Skeletal muscle tissue (tissue), 4 donors: ENCODE results near the gene ATF7IP2. TPM values are rescaled to one million over a fixed set of nuclear protein-coding genes. Genes with fewer than 3 reads are reported as not detected.
"Not testable (repeated sequence)": the region's sequence is repeated elsewhere in the genome, so short reads cannot be mapped to it uniquely, and the experiment has no call there.

Experiments
- H3K27ac ChIP-seq: one replicate; pipeline ENCODE4 v1.7.0; 2013; ENCODE audit warnings: mild to moderate bottlenecking, low read depth, low read length, inconsistent platforms
- H3K27me3 ChIP-seq, 3 donors: one replicate each; pipeline ENCODE4 v1.7.0; 2013; ENCODE audit warnings: low read length in 3 of 3; ENCODE audit not compliant: control insufficient read depth in 3 of 3, insufficient read depth in 3 of 3
- H3K36me3 ChIP-seq, 3 donors: one replicate each; pipeline ENCODE4 v1.7.0; 2013; ENCODE audit warnings: low read length in 3 of 3; ENCODE audit not compliant: control insufficient read depth in 3 of 3, insufficient read depth in 3 of 3
- H3K4me1 ChIP-seq, 3 donors: one replicate each; pipeline ENCODE4 v1.7.0; 2013; ENCODE audit warnings: low read length in 3 of 3, mild to moderate bottlenecking in 3 of 3; ENCODE audit not compliant: control insufficient read depth in 3 of 3, insufficient read depth in 3 of 3
- H3K4me3 ChIP-seq, 3 donors: one replicate each; pipeline ENCODE4 v1.7.0; 2013; ENCODE audit warnings: low read length in 3 of 3
- H3K9ac ChIP-seq, 3 donors: one replicate each; pipeline ENCODE4 v1.7.0; 2013; ENCODE audit warnings: low read length in 3 of 3, mild to moderate bottlenecking in 3 of 3, moderate library complexity in 2 of 3, low read depth in 1 of 3
- H3K9me3 ChIP-seq, 3 donors: one replicate each; pipeline ENCODE4 v1.7.0; 2013; ENCODE audit warnings: low read length in 3 of 3; ENCODE audit not compliant: control insufficient read depth in 3 of 3
- total RNA-seq: library from RNA; depleted of rRNA; stranded (reverse); fragments of >200 nt; gene quantifications from one replicate; pipeline ENCODE4 v1.2.3, GENCODE V29; 2014
- donor health status: Osteomylitis.

The ATF7IP2 gene
- total RNA-seq, 1 donor from 2014 or later: 9.4 TPM

DNA sequence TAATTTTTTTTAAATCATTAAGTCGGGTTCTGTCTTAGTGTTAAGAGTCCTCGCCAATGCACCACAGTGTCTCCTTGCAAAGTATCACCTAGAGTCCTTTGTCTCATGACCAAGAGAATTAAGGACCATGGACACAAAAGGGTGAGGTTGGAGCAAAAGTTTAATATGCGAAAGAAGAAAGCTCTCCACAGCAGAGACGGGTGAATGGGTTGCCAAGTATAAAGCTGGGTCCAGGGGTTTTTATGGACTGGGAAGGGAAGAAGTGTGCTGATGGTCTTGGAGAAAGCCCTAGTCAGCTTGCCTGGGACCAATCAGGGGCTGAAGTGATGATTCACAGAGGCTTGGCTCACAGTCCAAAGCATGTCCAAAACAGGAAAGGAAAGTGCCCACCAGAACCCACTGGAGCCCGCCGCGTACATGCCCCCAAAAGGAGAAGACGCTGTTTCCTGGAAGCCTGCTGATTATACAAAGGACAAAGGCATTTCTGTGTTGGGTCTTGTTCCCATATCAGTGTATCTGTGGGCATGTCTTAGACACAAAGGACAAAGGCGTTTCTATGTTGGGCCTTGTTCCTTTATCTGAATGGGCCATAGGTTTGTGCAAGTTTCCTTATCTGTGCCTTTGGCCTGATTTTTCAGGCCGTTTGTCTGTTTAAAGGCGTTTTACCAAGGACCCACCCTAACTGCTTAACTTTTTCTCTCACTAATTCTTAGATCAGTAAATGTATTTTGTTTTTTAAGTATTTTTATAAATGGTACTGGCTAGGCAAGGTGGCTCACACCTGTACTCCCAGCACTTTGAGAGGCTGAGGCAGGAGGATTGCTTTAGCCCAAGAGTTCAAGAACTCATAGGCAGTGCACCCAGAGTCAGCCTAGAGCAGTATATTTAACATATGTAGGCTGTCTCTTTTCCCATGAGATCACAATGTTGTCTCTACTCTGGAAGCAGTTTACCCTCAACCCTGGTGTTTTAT, 28.7 kb upstream of the ATF7IP2 start:
- Histone ChIP-seq H3K9ac (no peak overlapping the region), H3K36me3 (no peaks in the 10 kb centered on the region), H3K4me1 (no peaks in the 10 kb centered on the region), H3K9me3 (no peaks in the 10 kb centered on the region), H3K4me3 (no peak overlapping the region), H3K27me3 (no peaks in the 10 kb centered on the region), H3K27ac (no peak overlapping the region)

- H3K9me3 ChIP-seq, H3K4me3 ChIP-seq, H3K36me3 ChIP-seq, H3K27me3 ChIP-seq, H3K9ac ChIP-seq, H3K27ac ChIP-seq, H3K4me1 ChIP-seq: not testable (repeated sequence)
These were observed 24.1 kb upstream of the ATF7IP2 start for GRCh38 chr16:10361747-10362076.

- H3K4me3 ChIP-seq: no peak overlapping the region
- H3K4me1 ChIP-seq: no peaks in the 10 kb centered on the region
These were observed 23.6 kb upstream of the ATF7IP2 start for GRCh38 chr16:10362077-10362863.

DNA sequence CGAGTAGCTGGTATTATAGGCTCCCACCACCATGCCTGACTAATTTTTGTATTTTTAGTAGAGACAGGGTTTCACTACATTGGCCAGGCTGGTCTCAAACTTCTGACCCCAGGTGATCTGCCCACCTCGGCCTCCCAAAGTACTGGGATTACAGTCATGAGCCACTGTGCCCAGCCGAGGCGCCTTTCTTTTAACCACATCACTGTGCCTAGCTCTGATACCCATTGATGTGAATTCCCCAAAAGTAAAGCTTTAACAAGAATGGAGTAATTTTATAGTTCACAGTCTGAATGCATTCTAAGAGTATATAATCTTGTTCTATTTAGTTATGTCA, 23.0 kb upstream of the ATF7IP2 start:
- H3K27me3 ChIP-seq, H3K9ac ChIP-seq, H3K27ac ChIP-seq, H3K36me3 ChIP-seq, H3K4me3 ChIP-seq, H3K4me1 ChIP-seq, H3K9me3 ChIP-seq: not testable (repeated sequence)

More at GRCh38 chr16:10362077-10362863, 23.6 kb upstream of the ATF7IP2 start:
- no peaks in the 10 kb centered on the region for H3K36me3 ChIP-seq
- no peaks in the 10 kb centered on the region for H3K9me3 ChIP-seq
- H3K27me3 ChIP-seq: no peaks in the 10 kb centered on the region
- no peak overlapping the region for H3K9ac ChIP-seq
- H3K27ac ChIP-seq: no peak overlapping the region

DNA sequence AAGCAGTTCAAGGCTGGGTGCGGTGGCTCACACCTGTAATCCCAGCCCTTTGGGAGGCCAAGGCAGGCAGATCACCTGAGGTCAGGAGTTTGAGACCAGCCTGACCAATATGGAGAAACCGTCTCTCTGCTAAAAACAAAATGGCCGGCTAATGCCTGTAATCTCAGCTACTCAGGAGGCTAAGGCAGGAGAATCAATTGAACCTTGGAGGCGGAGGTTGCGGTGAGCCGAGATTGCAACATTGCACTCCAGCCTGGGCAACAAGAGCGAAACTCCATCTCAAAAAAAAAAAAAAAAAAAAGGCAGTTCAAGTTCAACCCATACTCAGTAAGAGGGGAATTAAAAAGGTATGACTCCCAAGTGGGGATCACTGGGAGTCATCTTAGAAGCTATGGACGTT, 19.2 kb upstream of the ATF7IP2 start:
- H3K27ac ChIP-seq, H3K4me1 ChIP-seq, H3K9ac ChIP-seq, H3K36me3 ChIP-seq, H3K4me3 ChIP-seq, H3K9me3 ChIP-seq, H3K27me3 ChIP-seq: not testable (repeated sequence)

- Histone ChIP-seq H3K9me3 (no peaks in the 10 kb centered on the region), H3K27ac (no peak overlapping the region), H3K4me1 (no peaks in the 10 kb centered on the region), H3K9ac (no peak overlapping the region), H3K4me3 (no peak overlapping the region), H3K27me3 (no peaks in the 10 kb centered on the region), H3K36me3 (no peaks in the 10 kb centered on the region)
These were observed 18.2 kb upstream of the ATF7IP2 start for GRCh38 chr16:10367616-10368188.

DNA sequence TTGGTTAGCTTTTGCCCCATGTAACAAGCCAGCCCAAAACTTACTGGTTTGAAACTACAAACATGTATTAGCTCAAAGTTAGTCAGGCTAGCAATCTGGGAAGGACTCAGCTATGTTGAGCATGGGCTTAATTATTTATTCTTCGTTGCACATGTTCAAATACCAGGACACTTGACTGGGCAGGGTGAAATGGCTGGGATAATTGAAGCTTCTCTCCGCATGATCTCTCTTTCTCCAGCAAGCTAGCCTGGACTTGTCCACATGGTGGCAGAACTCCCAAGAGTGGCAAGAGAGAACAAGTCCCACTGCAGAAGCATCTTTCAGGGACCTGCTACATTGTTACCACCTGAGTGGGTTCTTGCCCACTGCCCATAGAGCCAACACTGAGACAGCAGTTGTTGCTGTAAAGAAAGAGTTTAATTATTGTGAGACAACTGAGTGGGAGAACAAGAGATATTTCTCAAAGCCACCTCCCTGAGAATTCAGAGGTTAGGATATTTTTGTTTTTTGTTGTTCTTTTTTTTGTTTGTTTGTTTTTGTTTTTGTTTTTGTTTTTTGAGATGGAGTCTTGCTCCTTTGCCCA, 16.8 kb upstream of the ATF7IP2 start:
- Histone ChIP-seq H3K27me3 (no peaks in the 10 kb centered on the region), H3K9ac (no peak overlapping the region), H3K4me3 (no peak overlapping the region), H3K36me3 (no peaks in the 10 kb centered on the region), H3K9me3 (peaks cover 0 to 2% (median 0%) of the 10 kb centered on the region in 3 donors), H3K27ac (no peak overlapping the region), H3K4me1 (no peaks in the 10 kb centered on the region)

GRCh38 chr16:10370096-10370726, 15.7 kb upstream of the ATF7IP2 start:
- H3K27me3 ChIP-seq: no peaks in the 10 kb centered on the region
- no peak overlapping the region for H3K9ac ChIP-seq
- no peak overlapping the region for H3K4me3 ChIP-seq
- peaks cover 0 to 2% (median 0%) of the 10 kb centered on the region in 3 donors for H3K9me3 ChIP-seq
- H3K36me3 ChIP-seq: no peaks in the 10 kb centered on the region
- H3K4me1 ChIP-seq: no peaks in the 10 kb centered on the region
- H3K27ac ChIP-seq: no peak overlapping the region

- no peaks in the 10 kb centered on the region for H3K4me1 ChIP-seq
- peaks cover 0 to 2% (median 0%) of the 10 kb centered on the region in 3 donors for H3K9me3 ChIP-seq
- no peak overlapping the region for H3K27ac ChIP-seq
- no peak overlapping the region for H3K9ac ChIP-seq
- H3K27me3 ChIP-seq: no peaks in the 10 kb centered on the region
- no peaks in the 10 kb centered on the region for H3K36me3 ChIP-seq
- no peak overlapping the region for H3K4me3 ChIP-seq
These were observed 14.3 kb upstream of the ATF7IP2 start for GRCh38 chr16:10371592-10371991.
